ENCODE results near the gene ANKRD2.

ANKRD2 gene

GRCh38 chr10:97563337-97563736 lies 9.2 kb upstream of the ANKRD2 start:
- FAIRE-seq (no peak), DNase-seq (ENCODE audit: insufficient read length, low spot score) (no peak)
- TF ChIP-seq TAF1 (IDR thresholded peaks at IDR 0.05; ENCODE audit: low read depth, low read length) (no peak), SPI1 (IDR thresholded peaks at IDR 0.05; ENCODE audit: low read depth, low read length) (no peak), POLR2A (IDR thresholded peaks at IDR 0.05; ENCODE audit: low read depth, low read length) (no peak), POU2F2 (IDR thresholded peaks at IDR 0.05; ENCODE audit: low read depth, low read length) (no peak), POLR2AphosphoS5 (IDR thresholded peaks at IDR 0.05; ENCODE audit: low read depth, low read length) (no peak), PAX5 (IDR thresholded peaks at IDR 0.05; ENCODE audit: insufficient read depth, low read length, severe bottlenecking) (no peak)

DNA sequence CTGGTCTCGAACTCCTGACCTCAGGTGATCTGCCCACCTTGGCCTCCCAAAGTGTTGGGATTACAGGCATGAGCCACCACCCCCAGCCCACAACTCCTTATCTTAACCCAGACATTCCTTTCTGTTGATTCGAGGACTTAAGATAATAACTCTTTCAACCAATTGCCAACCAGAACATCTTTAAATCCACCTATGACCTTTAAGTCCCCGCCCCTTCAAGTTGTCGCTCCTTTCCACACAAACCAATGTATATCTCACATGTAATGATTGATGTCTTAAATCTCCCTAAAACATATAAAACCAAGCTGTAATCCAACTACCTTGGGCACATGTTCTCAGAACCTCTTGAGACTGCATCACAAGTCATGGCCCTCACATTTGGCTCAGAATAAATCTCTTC lies 7.8 kb upstream of the ANKRD2 start:
- DNase-seq (ENCODE audit: insufficient read length, low spot score): no peak
- TF ChIP-seq TAF1 (IDR thresholded peaks at IDR 0.05; ENCODE audit: low read depth, low read length): no peak
- TF ChIP-seq PAX5 (IDR thresholded peaks at IDR 0.05; ENCODE audit: insufficient read depth, low read length, severe bottlenecking): no peak
- TF ChIP-seq POLR2A (IDR thresholded peaks at IDR 0.05; ENCODE audit: low read depth, low read length): no peak
- TF ChIP-seq POU2F2 (IDR thresholded peaks at IDR 0.05; ENCODE audit: low read depth, low read length): no peak
- no peak for TF ChIP-seq POLR2AphosphoS5 (IDR thresholded peaks at IDR 0.05; ENCODE audit: low read depth, low read length)
- no peak for TF ChIP-seq SPI1 (IDR thresholded peaks at IDR 0.05; ENCODE audit: low read depth, low read length)
- FAIRE-seq: no peak

- no peak for TF ChIP-seq SPI1 (IDR thresholded peaks at IDR 0.05; ENCODE audit: low read depth, low read length)
- TF ChIP-seq POLR2AphosphoS5 (IDR thresholded peaks at IDR 0.05; ENCODE audit: low read depth, low read length): no peak
- TF ChIP-seq POLR2A (IDR thresholded peaks at IDR 0.05; ENCODE audit: low read depth, low read length): no peak
- TF ChIP-seq PAX5 (IDR thresholded peaks at IDR 0.05; ENCODE audit: insufficient read depth, low read length, severe bottlenecking): no peak
- no peak for TF ChIP-seq TAF1 (IDR thresholded peaks at IDR 0.05; ENCODE audit: low read depth, low read length)
- TF ChIP-seq POU2F2 (IDR thresholded peaks at IDR 0.05; ENCODE audit: low read depth, low read length): no peak
- DNase-seq (ENCODE audit: insufficient read length, low spot score) (no peak), FAIRE-seq (no peak)
Measured at GRCh38 chr10:97566336-97566996, 6.1 kb upstream of the ANKRD2 start.

- FAIRE-seq (no peak), DNase-seq (ENCODE audit: insufficient read length, low spot score) (no peak)
- TF ChIP-seq POU2F2 (IDR thresholded peaks at IDR 0.05; ENCODE audit: low read depth, low read length): no peak
- no peak for TF ChIP-seq POLR2A (IDR thresholded peaks at IDR 0.05; ENCODE audit: low read depth, low read length)
- TF ChIP-seq PAX5 (IDR thresholded peaks at IDR 0.05; ENCODE audit: insufficient read depth, low read length, severe bottlenecking): no peak
- TF ChIP-seq SPI1 (IDR thresholded peaks at IDR 0.05; ENCODE audit: low read depth, low read length): no peak
- no peak for TF ChIP-seq POLR2AphosphoS5 (IDR thresholded peaks at IDR 0.05; ENCODE audit: low read depth, low read length)
- TF ChIP-seq TAF1 (IDR thresholded peaks at IDR 0.05; ENCODE audit: low read depth, low read length): no peak
Measured at GRCh38 chr10:97567891-97568290, 4.7 kb upstream of the ANKRD2 start.

DNA sequence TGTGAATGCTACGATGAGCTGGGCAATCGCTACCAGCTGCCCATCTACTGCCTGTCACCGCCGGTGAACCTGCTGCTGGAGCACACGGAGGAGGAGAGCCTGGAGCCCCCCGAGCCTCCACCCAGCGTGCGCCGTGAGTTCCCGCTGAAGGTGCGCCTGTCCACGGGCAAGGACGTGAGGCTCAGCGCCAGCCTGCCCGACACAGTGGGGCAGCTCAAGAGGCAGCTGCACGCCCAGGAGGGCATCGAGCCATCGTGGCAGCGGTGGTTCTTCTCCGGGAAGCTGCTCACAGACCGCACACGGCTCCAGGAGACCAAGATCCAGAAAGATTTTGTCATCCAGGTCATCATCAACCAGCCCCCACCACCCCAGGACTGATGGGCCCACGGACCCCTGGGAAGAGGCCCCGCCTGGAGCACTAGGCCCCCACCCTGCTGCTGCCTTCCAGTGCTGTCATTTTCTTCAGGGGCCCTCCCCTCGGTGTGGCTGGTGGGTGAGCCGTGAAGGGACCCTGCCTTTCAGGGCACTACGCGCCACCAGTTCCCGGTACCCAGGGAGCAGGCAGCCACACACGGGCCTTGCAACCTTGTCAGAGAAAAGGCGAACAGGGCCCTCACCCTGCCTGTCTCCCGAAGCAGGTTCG lies 2.3 kb upstream of the ANKRD2 start:
- no peak for TF ChIP-seq POLR2AphosphoS5 (IDR thresholded peaks at IDR 0.05; ENCODE audit: low read depth, low read length)

DNA sequence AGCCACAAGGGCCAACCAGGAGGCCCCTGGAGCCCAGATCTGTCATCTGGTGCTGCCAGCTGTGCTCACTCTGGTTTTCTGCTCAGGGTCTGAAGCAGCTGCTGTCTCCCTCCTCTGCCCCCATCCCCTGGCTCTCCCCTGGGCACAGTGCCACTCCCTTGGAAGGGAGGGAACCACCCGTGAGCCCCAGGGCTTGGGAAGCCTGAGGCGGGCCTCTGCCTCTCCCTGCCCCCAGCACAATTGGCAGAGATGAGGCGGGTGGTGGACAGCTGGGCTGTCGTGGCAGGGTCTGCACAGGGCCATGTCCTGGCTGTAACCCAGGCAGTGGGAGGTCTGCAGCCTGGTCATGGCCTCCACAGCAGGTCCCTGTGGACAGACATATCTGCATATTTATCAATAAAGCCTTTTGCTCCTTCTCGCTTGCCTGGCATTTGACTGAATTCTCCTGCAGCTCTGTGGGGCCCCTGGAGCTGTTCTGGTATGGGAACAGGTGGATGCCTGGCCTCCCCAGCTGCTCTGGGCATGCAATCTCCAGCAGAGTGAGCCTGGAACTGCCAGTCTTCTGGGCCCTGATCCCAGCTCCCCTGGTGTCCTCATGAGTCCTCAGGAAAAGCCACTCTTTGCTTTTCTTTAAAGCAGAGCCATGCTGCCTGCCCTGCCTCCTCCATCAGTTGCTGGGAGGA lies 1.6 kb upstream of the ANKRD2 start:
- no peak for FAIRE-seq
- TF ChIP-seq SPI1 (IDR thresholded peaks at IDR 0.05; ENCODE audit: low read depth, low read length) (no peak), PAX5 (IDR thresholded peaks at IDR 0.05; ENCODE audit: insufficient read depth, low read length, severe bottlenecking) (no peak), POU2F2 (IDR thresholded peaks at IDR 0.05; ENCODE audit: low read depth, low read length) (no peak), TAF1 (IDR thresholded peaks at IDR 0.05; ENCODE audit: low read depth, low read length) (no peak), POLR2A (IDR thresholded peaks at IDR 0.05; ENCODE audit: low read depth, low read length) (no peak), POLR2AphosphoS5 (IDR thresholded peaks at IDR 0.05; ENCODE audit: low read depth, low read length) (no peak)
- no peak for DNase-seq (ENCODE audit: insufficient read length, low spot score)

More for the DNA sequence above, 2.3 kb upstream of the ANKRD2 start:
- FAIRE-seq (no peak), DNase-seq (ENCODE audit: insufficient read length, low spot score) (no peak)

- no peak for FAIRE-seq
Measured at GRCh38 chr10:97571622-97572021, 957 bp upstream of the ANKRD2 start.

DNA sequence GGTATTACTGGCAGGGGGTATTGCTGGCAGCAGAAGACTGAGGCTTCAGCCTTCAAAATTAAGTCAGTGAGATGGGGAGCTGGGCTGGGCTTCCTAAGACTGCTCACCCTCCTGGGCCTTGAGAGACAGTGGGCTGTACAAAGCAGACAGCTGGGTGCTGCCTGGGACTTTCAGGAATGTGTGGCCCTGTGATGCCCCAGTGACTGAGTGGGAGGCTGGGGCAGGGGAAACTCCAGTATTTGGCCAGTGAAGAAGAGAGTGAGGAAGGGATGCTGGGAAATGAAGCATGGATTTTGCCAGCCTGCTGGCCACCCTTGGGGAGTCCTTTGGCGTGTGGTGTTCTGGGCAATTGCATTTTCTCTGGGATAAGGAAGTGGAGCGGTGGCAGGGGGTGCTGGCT lies 442 bp downstream of the ANKRD2 start:
- FAIRE-seq (no peak), DNase-seq (ENCODE audit: insufficient read length, low spot score) (no peak)
- no peak for TF ChIP-seq POLR2A (IDR thresholded peaks at IDR 0.05; ENCODE audit: low read depth, low read length)
- no peak for TF ChIP-seq TAF1 (IDR thresholded peaks at IDR 0.05; ENCODE audit: low read depth, low read length)

More at GRCh38 chr10:97571622-97572021, 957 bp upstream of the ANKRD2 start:
- TF ChIP-seq POU2F2 (IDR thresholded peaks at IDR 0.05; ENCODE audit: low read depth, low read length) (no peak), SPI1 (IDR thresholded peaks at IDR 0.05; ENCODE audit: low read depth, low read length) (no peak), POLR2A (IDR thresholded peaks at IDR 0.05; ENCODE audit: low read depth, low read length) (no peak), TAF1 (IDR thresholded peaks at IDR 0.05; ENCODE audit: low read depth, low read length) (no peak), POLR2AphosphoS5 (IDR thresholded peaks at IDR 0.05; ENCODE audit: low read depth, low read length) (no peak), PAX5 (IDR thresholded peaks at IDR 0.05; ENCODE audit: insufficient read depth, low read length, severe bottlenecking) (no peak)
- no peak for DNase-seq (ENCODE audit: insufficient read length, low spot score)

GRCh38 chr10:97573672-97574071 lies 1.1 kb downstream of the ANKRD2 start:
- TF ChIP-seq POLR2A (IDR thresholded peaks at IDR 0.05; ENCODE audit: low read depth, low read length) (no peak), POU2F2 (IDR thresholded peaks at IDR 0.05; ENCODE audit: low read depth, low read length) (no peak), TAF1 (IDR thresholded peaks at IDR 0.05; ENCODE audit: low read depth, low read length) (no peak), POLR2AphosphoS5 (IDR thresholded peaks at IDR 0.05; ENCODE audit: low read depth, low read length) (no peak), SPI1 (IDR thresholded peaks at IDR 0.05; ENCODE audit: low read depth, low read length) (no peak), PAX5 (IDR thresholded peaks at IDR 0.05; ENCODE audit: insufficient read depth, low read length, severe bottlenecking) (no peak)
- DNase-seq (ENCODE audit: insufficient read length, low spot score) (no peak), FAIRE-seq (no peak)
